ENCODE results near the gene CNGA2.

DNA sequence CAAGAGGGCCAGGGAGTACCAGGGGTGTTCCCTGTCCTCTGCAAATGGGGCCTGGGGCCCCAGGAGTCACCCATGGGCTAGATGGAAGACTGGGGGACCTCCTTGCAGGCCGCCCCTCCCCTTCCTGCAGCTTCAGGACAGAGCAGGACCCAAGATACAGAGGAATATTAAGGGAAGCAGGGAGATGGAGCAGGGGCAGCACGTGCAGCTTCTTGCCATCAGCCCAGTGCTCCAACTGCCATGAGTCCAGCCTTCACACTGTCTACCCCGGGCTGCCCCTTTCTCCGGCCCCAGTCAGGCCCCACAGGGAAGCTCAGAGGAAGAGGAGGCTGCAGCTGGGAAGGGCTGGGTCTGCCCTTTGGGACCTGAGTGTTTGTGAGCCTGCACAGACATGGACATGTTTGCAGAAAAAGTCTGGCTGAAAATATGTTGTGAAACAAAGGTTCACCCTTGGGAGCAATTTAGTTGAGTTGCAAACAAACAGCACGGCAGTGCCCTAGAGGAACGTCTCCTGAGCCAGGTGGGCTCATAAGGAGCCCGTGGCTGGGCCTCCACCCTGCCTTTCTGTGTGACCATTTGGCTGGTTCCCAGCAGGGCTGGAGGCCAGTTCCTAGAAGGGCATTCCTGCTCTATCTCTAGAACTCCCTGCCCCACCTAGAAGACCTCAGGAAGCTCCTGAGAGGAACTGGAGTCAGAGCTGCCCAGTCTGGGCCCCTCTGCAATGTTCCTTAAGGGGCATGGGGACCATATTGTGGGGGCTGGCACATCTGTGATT is 9.8 kb upstream of the CNGA2 start:
- no peak for TF ChIP-seq ARHGAP35 (IDR thresholded peaks at IDR 0.05; ENCODE audit: partially characterized antibody)
- TF ChIP-seq, protein P1, sequence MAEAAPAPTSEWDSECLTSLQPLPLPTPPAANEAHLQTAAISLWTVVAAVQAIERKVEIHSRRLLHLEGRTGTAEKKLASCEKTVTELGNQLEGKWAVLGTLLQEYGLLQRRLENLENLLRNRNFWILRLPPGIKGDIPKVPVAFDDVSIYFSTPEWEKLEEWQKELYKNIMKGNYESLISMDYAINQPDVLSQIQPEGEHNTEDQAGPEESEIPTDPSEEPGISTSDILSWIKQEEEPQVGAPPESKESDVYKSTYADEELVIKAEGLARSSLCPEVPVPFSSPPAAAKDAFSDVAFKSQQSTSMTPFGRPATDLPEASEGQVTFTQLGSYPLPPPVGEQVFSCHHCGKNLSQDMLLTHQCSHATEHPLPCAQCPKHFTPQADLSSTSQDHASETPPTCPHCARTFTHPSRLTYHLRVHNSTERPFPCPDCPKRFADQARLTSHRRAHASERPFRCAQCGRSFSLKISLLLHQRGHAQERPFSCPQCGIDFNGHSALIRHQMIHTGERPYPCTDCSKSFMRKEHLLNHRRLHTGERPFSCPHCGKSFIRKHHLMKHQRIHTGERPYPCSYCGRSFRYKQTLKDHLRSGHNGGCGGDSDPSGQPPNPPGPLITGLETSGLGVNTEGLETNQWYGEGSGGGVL (CRISPR knock-in tag; IDR thresholded peaks at IDR 0.05), result no peak

Measured in K562 (cell line).